ENCODE data around the gene CD1C.
"Not testable (repeated sequence)": the region's sequence is repeated elsewhere in the genome, so short reads cannot be mapped to it uniquely, and the experiment has no call there.

The CD1C gene

DNA sequence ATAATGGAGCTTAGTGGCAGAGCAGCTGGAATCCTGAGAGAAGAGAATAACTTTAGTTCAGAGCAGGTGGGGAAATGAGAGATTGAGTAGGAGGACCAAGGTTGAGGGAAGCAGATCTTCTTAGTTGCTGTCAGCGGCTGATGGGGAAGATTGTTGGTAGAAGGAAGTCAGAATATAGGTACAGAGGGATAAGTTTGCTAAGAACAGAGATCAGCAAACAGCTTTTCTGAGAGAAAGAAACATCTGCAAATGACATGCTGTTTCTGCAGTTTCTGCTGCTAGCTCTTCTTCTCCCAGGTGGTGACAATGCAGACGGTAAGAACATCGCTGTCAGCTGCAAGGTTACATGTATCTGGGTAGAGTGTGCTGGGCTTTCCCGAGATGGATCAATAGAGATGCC lies at the start of gene CD1C:
Gene CD1C (plus strand): TSS at position 113 of the 400 bp plus-strand sequence. CDS start 142 bp downstream, at position 255.
- no peak for DNase-seq (ENCODE audit: low read depth in 2 of 2)

DNA sequence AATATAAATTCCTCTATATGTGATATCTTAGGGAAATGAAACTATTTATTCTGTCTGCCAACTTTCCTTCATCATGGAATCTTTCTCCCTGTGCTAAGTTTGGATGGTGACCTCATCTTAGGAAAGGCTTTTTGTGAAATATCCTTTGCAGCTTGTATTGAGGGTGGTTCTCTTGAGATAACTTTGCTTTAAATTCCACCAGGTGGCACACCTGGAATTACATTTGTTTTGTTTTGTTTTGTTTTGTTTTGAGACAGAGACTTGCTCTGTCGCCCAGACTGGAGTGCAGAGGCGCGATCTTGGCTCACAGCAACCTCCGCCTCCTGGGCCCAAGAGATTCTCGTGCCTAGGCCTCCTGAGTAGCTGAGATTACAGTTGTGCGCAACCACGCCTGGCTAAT lies 43.1 kb upstream of the CD1C start:
- DNase-seq (ENCODE audit: low read depth in 2 of 2): no peak

DNA sequence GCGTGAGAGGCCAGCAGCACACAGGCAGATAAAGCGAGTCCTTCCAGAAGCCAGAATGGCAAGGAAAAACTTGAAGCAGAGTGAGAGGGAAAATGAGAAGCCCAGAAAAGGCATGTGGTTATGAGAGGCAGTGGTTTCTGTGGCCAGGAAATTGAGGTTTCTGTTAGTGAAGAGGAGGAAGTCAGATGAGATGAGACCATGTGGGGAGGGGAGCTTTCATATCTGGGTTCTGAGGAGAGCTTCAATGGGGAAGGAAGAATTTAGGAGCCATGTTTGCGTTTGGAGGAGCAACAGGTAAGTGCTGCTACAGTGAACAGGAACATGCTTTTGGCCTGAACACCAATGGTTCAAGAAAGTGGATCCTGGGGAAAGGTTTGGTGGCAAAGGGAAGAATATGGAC lies 41.6 kb upstream of the CD1C start:
- no peak for DNase-seq (ENCODE audit: low read depth in 2 of 2)

DNA sequence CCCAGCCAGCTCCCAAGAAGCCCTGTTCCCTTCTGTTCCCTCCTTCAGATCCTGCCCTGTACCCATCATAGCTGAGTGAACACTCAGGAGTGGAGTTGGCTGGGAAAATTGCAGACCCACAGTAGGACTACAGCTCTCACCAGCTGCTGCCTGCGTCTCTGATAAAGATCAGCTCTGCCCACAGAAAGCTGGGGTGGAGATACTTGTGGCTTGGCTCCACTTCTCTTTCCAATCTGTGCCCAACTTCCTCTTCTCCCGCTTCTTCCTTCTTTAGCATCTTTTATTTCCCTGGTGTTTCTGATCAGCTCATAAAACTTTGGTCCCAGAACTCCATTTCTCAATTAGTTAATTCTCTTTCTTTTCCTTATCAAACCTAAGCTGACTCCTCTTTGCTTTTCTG lies 41.0 kb upstream of the CD1C start:
- no peak for DNase-seq (ENCODE audit: low read depth in 2 of 2)

DNA sequence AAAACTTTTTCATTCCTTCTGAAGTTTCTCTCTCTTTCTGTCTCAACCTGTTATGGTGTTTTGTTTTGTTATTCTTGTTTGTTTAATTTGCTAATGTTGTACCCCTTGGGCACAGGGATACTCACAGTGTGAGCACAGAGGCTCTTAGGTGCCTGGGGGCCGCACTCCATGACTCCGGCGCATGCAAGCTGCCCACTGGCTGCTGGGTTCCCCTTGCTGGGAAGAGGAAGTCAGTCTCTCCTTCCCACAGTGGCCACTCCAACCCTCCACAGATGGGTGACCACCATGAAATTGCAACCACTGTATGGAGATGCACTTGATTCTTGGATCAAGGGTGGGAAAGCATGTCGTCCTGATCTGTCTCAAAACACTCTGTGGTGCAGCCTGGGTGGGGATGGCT lies 40.1 kb upstream of the CD1C start:
- no peak for DNase-seq (ENCODE audit: low read depth in 2 of 2)

DNA sequence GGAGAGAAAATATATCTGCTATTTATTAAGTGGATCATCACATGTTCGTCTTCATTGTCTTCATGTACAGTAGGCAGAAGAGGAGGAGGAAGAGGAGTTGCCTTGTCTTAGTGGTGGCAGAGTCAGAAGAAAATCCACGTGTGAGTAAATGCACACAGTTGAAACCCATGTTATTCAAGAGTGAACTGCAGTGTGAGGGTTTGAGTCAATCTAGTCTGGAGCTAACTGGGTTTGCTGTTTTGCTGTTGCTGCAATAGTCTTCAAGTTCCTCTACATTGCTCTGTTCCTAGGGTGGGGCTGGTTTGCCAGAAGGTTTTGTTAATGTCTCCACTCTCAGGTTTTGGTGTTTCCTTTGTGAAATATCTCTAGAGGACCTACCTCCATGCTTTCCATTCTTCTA lies 38.6 kb upstream of the CD1C start:
- DNase-seq (ENCODE audit: low read depth in 2 of 2): no peak

DNA sequence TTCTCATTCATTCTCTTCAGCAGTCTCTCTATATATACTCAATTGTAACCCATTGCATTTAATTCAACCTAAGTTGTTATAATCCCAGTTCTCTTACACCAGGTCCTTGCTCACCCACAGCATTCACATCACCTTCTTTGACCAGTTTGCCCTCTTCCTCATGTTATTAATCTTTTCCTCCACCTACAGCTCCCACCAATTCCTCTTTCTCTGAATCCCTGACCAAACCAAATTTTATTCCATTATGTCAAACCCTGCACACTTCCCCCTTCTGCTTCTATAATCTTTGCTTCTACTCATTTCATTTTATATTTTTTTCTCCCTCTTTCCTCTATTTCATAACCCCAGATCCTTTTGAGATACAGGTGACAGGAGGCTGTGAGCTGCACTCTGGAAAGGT lies 34.1 kb upstream of the CD1C start:
- no peak for DNase-seq (ENCODE audit: low read depth in 2 of 2)

DNA sequence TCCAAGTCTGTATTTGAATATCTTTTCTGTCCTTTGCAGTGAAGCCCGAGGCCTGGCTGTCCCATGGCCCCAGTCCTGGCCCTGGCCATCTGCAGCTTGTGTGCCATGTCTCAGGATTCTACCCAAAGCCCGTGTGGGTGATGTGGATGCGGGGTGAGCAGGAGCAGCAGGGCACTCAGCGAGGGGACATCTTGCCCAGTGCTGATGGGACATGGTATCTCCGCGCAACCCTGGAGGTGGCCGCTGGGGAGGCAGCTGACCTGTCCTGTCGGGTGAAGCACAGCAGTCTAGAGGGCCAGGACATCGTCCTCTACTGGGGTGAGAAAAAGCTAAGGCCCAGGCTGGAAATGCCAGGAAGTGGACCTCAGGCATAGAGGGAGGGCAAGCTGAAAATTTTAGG lies 33.0 kb upstream of the CD1C start:
- not testable (repeated sequence) for DNase-seq (ENCODE audit: low read depth in 2 of 2)

DNA sequence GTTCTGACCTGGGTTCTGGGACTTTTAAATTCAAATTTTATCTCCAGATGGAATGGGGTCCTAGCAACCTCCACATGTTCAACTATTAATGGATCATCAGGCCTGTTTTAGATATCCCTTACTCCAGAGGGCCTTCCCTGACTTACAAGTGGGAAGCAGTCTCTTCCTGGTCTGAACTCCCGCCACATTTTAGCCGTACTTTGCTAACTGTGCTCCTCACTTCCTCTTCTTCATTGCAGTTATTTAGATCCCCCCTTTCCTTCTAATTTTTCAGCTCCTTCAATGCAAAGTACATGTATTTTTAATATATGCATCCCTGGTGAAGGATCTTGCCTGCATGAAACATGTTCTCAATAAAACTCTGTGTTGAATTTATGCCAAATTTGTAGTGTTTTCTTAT lies 31.8 kb upstream of the CD1C start:
- DNase-seq (ENCODE audit: low read depth in 2 of 2): no peak

DNA sequence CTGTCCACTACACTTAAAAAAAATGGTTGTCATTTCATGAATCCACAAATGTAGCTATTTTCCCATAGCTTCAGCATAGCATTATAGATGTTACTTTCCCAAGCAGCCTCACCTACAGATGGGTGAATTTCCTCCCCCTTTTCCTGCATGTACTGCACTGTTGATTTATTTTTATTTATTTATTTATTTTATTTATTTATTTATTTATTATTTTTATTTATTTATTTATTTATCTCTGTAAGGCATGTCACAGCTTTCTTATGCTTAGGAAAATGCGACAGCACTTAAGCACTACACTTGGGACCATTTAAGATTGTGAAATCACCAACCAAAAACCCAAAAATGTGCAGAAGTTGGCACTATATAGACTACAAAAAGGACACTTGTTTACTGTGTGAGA lies 30.6 kb upstream of the CD1C start:
- no peak for DNase-seq (ENCODE audit: low read depth in 2 of 2)

DNA sequence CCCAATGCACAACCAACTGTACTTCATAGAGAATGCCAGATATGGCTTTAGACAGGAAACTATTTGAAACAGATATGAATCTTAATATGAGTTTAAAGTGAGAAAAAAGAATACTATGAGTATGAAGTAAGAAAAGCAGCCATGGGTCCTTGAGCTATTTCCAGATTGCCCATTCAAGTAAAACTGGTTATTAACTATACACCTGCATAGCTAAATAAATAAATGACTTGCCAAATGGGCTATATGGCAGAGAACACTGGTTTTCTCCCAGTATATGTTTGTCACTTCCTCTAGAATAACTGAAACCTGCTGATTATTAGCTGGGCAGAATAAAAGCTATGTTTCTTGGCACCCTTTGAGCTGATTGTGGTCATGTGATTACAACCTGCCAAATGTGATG lies 17.0 kb upstream of the CD1C start:
- no peak for DNase-seq (ENCODE audit: low read depth in 2 of 2)

DNA sequence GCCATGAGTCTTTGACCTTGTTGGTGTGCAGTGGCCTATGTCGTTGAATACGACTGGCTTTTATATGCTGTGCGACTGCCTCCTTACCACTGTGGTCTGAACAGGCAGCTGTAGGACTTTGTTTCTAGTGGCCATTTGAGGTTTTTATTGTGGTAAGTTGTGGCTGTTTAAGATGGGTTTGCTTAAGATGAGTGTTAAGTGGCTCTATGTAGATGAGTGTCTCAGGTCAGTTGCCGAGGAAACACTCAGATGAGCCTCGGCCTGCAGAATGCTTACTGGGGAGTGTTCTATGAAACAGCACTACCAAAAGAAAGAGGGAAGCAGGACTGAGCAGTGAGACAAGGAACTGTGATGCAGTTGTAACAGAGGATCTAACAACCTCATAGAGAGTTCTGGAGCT lies 14.9 kb upstream of the CD1C start:
- DNase-seq (ENCODE audit: low read depth in 2 of 2): no peak

DNA sequence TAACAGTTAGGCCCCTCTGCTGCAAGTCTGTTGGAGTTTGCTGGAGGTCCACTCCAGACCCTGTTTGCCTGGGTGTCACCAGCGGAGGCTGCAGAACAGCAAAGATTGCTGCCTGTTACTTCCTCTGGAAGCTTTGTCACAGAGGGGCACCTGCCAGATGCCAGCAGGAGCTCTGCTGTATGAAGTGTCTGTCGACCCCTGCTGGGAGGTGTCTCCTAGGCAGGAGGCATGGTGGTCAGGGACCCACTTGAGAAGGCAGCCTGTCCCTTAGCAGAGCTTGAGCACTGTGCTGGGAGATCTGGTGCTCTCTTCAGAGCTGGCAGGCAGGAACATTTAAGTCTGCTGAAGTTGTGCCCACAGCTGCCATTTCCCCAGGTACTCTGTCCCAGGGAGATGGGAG lies 7.3 kb upstream of the CD1C start:
- DNase-seq (ENCODE audit: low read depth in 2 of 2): not testable (repeated sequence)

DNA sequence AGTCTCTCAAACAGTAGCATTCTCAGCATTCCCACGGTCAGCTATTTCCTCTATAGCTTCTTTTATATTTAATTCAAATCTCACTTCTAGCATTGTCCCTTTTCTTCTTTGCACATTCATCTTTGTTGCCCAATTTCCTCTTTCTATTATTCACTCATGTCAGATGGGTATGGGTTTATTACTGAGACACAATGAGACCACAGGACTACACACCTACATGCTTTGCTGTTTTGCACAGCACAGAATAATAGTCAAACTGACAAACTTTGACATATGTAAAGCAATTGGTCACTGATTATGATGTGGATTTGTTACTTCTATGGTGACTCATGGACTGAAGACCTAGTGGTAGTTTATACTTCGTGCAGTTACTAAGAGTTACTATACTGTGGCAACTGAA lies 5.8 kb upstream of the CD1C start:
- no peak for DNase-seq (ENCODE audit: low read depth in 2 of 2)

DNA sequence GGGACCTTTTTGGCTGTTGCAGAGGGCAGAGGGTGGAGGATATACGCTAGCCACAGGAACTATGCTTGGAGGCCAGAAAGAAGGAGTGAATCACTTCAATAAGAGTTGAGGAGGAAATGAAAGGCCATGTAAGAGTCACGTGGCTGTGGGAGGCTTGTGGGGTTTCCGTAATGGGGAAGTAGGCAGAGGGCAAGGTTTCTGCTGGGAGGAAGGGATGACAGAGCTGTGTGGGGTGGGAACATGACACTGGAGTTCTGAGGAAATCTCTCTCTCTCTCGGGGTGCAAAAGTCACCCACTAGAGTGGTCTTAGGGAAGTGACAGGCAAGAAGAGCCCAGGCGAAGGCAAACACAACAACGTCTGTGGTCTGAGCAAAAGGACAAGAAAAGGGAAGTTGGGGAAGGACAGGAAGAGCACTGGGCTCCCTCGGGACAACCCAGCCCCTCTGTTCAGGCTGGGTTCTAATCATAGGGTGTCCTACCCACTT lies 3.9 kb upstream of the CD1C start:
- DNase-seq (ENCODE audit: low read depth in 2 of 2): no peak

DNA sequence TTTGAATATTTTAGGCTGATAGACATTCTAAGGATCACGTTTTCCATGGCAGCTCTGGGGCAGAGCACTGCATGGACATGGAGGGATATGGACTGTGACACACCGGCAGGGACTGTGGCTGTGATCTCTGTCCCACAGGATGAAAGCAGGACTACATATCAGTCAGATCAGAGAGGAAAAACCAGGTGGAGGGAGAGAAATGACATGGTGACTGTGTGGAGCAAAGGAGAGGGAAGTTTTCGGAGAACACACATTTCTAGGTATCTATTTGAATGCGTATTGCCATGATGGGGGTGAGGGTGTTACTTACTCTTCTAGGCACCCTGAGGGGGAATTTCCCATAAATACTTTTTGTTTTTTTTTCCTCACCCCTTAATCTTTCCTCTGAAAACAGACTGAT lies 3.2 kb upstream of the CD1C start:
- DNase-seq (ENCODE audit: low read depth in 2 of 2): no peak

DNA sequence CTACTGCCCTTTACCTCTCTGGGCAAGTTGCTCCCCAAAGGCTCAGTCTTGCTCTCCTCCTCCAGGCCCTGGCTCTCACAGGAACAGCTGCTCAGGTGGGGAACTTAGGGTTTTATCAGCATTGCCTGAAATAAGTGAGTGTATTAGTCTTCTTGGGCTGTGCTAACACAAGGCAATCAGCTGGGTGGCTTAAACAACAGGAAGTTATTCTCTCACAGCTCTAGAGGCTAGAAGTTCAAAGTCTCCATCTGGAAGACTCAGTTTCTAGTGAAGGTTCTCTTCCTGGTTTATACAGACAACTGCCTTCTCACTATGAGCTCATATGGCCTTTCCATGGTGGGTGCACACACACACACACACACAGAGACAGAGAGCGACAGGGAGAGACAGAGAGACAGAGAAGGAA lies 2.8 kb upstream of the CD1C start:
- DNase-seq (ENCODE audit: low read depth in 2 of 2): no peak

DNA sequence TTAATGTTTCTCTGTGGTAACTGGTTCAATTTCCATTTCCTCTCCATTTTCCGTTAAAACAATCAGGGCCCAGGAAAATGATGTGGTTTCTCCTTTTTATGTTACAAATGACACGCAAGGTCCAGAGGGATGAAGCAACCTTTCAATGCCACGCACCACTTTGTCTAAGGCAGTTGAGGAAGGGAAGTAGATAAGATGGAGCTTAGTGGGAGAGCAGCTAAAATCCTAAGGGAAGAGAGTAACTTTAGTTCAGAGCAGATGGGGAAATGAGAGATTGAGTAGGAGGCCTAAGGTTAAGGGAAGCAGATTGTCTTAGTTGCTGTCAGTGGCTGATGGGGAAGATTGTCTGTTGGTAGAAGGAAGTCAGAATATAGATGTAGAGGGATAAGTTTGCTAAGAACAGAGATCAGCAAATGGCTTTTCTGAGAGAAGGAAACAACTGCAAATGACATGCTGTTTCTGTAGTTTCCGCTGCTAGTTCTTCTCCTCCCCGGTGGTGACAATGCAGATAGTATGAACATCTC lies 660 bp downstream of the CD1C start:
- no peak for DNase-seq (ENCODE audit: low read depth in 2 of 2)

DNA sequence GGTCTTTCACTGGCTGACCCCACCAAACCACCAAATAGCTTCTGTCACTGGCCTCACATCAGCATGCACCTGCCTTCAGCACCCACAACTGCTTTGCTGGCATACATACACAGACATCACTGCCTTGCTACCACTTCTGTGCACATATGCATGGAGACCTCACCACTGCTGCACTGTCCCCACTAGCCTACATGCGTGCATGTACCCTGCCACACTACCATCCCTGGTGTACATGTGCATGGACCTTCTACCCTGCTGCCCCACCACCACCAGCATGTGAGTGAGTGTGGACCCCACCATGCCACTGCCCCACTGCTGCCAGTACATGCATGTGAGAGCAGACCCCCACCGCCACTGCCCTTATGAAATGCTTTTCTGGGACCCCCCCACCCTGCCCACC lies 6.1 kb downstream of the CD1C start:
- DNase-seq (ENCODE audit: low read depth in 2 of 2): no peak

DNA sequence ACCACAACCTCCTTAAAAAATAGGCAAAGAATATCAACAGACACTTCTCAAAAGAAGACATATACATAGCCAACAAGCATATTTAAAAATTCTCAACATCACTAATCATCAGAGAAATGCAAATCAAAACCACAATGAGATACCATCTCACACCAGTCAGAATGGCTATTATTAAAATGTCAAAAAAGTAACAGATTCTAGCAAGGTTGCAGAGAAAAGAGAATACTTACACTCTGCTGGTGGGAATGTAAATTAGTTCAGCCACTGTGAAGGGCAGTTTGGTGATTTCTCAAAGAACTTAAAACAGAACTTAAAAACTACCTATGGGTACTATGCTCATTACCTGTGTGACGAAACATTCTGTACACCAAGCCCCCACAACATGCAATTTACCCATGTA lies 20.9 kb downstream of the CD1C start:
- DNase-seq (ENCODE audit: low read depth in 2 of 2): no peak

DNA sequence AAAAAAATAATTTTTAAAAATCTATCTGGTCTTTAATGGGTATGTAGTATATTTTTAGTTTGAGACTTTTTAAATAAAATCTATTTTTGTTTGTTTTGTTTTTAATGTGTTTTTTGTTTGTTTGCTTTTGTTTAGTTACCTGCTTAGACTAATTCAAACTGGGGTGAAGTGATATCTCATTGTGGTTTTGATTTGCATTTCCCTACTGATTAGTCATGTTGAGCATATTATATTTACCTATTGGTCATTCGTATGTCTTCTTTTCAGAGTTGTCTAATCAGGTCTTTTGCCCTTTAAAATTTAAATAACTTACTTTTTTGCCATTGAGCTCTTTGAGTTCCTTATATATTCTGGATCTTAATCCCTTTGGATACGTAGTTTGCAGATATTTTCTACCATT lies 21.3 kb downstream of the CD1C start:
- no peak for DNase-seq (ENCODE audit: low read depth in 2 of 2)

DNA sequence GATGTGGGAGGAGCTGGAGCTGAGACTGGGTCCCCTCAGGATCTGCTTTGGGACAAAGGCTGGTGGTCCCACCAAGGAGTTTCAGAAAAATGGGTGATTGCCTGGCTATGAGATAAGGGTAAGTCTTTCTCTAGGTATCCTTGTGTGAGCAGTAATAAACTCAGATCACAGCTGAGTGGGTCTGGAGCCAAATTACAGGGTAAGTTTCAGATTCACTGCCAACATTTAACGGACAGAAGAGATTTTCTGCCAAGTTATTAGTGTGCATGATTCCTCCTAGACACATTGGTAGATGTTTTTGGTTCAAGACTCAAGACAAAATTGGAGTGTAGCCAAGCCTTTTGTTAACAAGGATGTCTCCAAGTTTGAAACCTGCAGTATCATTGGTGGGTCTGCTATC lies 34.1 kb downstream of the CD1C start:
- DNase-seq (ENCODE audit: low read depth in 2 of 2): no peak

DNA sequence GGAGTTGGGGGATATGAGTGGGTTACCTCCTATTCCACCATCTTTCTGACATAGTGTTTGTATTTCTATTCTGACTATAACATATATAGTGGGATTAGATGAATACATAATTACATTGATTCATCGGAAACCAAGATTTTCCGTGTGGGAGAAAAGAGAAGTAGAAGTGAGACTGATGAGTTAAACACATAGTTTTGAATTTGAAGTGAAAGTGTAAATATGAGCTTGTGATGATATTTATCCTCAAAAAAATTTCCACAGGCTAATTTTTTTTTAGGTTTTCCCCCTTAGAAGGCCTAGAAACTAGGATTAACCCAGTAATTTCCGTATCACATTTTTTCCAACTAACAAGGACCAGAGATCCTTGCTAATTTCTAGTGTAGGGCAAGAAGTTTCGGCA lies 34.7 kb downstream of the CD1C start:
- DNase-seq (ENCODE audit: low read depth in 2 of 2): no peak

DNA sequence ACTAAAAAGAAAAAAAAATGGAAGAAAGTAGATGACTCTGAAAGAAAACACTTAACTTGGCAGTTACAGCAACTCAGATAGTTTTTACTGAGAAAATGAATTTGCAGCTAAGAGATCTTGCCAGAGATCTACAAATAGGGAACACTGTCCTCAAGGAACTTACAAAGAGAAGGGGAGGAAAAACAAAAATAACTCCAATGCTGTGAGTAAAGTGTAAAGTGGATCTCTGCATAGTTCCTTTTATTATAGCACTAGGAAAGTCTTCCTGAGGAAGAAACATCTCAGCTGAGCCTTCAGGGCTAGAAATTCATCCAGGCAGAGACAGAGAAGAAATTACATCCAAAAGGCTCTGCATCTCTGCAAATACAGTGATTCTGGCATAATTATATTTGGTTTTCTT lies 37.8 kb downstream of the CD1C start:
- DNase-seq (ENCODE audit: low read depth in 2 of 2): no peak

DNA sequence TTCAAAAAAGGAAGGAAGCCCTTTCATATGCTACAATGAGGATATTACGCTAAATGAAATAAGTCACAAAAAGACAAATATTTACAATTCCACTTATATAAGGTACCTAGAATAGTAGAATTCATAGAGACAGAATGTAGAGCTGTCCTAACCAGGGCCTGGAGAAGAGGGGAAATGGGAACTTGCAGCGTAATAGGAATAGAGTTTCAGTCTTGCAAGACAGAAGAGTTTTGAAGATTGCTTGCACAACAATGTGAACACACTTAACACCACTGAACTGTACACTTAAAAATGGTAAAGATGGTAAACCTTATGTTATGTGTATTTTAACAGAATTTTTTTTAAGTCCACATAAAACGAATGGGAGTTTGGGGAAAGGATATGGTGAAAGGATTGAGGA lies 38.7 kb downstream of the CD1C start:
- DNase-seq (ENCODE audit: low read depth in 2 of 2): no peak
